SH-SY5Y (cell line): Measurements from ENCODE around the gene PRR16.

Source experiments
- GATA2 ChIP-seq: IDR thresholded peaks from 2 replicates; pipeline ENCODE4 v1.6.1; 2011; ENCODE audit warnings: mild to moderate bottlenecking, low read depth, low read length
- GATA3 ChIP-seq: IDR thresholded peaks from 2 replicates; pipeline ENCODE4 v1.6.1; 2011; ENCODE audit warnings: low read depth, mild to moderate bottlenecking, low read length, moderate library complexity

DNA sequence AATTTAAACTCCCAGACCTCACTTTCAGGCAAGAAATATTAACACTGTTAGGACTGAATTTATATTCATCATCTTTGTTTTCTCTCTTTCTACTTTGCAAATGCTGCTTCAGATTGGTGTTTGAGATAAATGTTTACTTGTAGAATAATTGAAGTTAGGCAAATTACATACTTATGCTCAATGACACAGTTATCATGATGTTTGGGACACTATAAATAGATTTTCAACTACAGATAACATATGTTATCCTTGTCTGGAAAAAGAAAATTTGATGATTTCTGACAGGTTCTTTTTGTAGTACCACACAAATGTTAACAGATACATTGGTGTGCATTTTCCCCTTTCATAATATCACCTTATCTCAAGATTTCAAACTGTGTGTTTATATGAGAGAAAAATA, 7.9 kb downstream of the PRR16 start:
- TF ChIP-seq GATA3 (peak; percentile 66), GATA2 (peak; percentile 28; the same call in 1 of the 2 replicates)
